ENCODE data around the gene ELK1. TPM values are rescaled to one million over a fixed set of nuclear protein-coding genes. Genes with fewer than 3 reads are reported as not detected.

ELK1 gene
- total RNA-seq, 1 experiment from 2014 or later, result 27.8 TPM

GRCh38 chrX:47613082-47613481 is 37.3 kb downstream of the ELK1 start:
- no peak overlapping the region for H3K4me3 ChIP-seq (ENCODE audit: low read length)
- H4K20me1 ChIP-seq (ENCODE audit: insufficient read depth, low read depth, low read length), result no peaks in the 10 kb centered on the region

GRCh38 chrX:47612418-47612817 is 37.9 kb downstream of the ELK1 start:
- no peak overlapping the region for H3K9ac ChIP-seq (ENCODE audit: low read length)
- H3K36me3 ChIP-seq (ENCODE audit: insufficient read depth, low read length), result no peaks in the 10 kb centered on the region
- H3K4me2 ChIP-seq (ENCODE audit: low read depth, low read length, poor library complexity, severe bottlenecking), result no peak overlapping the region
- H4K20me1 ChIP-seq (ENCODE audit: insufficient read depth, low read depth, low read length), result no peaks in the 10 kb centered on the region
- no peaks in the 10 kb centered on the region for H3K79me2 ChIP-seq (ENCODE audit: low read length)
- no peak overlapping the region for H3K27ac ChIP-seq (ENCODE audit: low read length)
- DNase-seq, result no peak
- no peaks in the 10 kb centered on the region for H3K27me3 ChIP-seq (ENCODE audit: low read length)
- H3K9me3 ChIP-seq (ENCODE audit: low read length), result no peaks in the 10 kb centered on the region
- H3K4me1 ChIP-seq (ENCODE audit: low read length), result no peaks in the 10 kb centered on the region
- H3K4me3 ChIP-seq (ENCODE audit: low read length), result no peak overlapping the region
- no peaks in the 10 kb centered on the region for H3K9me2 ChIP-seq (replicated peaks; ENCODE audit: insufficient read depth, low read length)
- no peak overlapping the region for H2AFZ ChIP-seq (ENCODE audit: low read length)

More at GRCh38 chrX:47613082-47613481, 37.3 kb downstream of the ELK1 start:
- no peaks in the 10 kb centered on the region for H3K79me2 ChIP-seq (ENCODE audit: low read length)
- H3K4me2 ChIP-seq (ENCODE audit: low read depth, low read length, poor library complexity, severe bottlenecking), result no peak overlapping the region
- no peak overlapping the region for H3K27ac ChIP-seq (ENCODE audit: low read length)
- no peaks in the 10 kb centered on the region for H3K4me1 ChIP-seq (ENCODE audit: low read length)
- H3K9me3 ChIP-seq (ENCODE audit: low read length), result no peaks in the 10 kb centered on the region
- no peaks in the 10 kb centered on the region for H3K27me3 ChIP-seq (ENCODE audit: low read length)
- H3K9ac ChIP-seq (ENCODE audit: low read length), result no peak overlapping the region
- H3K36me3 ChIP-seq (ENCODE audit: insufficient read depth, low read length), result no peaks in the 10 kb centered on the region
- H2AFZ ChIP-seq (ENCODE audit: low read length), result no peak overlapping the region
- DNase-seq, result no peak
- H3K9me2 ChIP-seq (replicated peaks; ENCODE audit: insufficient read depth, low read length), result no peaks in the 10 kb centered on the region

DNA sequence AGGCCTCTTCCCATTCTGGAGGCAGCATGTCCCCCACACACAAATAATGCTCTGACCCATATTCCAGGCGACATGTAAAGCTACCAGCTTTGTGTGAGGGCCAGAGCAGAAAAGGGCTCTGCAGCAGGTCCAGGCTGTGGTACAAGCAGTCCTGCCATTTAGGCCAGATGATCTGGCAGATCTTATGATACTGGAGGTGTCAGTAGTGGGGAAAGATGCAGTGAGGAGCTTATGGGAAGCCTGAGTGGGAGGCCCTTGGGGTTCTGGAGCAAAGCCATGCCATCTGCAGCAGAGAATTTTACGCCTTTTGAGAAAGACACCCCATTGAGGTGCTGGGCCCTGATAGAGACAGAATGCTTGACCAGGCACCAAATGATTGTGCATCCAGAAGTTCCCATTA is 38.4 kb downstream of the ELK1 start:
- no peak overlapping the region for H3K9ac ChIP-seq (ENCODE audit: low read length)

DNA sequence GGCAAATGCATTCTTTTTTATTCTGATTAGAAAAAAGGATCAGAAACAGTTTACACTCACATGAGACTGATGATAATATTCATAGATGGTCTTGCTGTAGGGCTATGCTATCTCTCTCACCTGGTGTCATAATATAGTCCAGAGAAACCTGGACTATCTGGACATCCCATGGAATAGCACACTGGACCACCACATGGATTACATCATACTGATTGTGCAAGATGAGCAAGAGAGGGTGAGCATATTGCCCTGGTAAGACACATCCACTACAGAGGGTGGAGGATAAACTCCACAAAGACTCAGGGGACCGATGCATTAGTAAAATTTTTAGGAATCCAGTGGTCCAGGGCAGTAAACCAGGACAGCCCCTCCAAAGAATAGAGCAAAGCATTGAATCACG is 38.9 kb downstream of the ELK1 start:
- Histone ChIP-seq H3K79me2 (ENCODE audit: low read length) (no peaks in the 10 kb centered on the region), H3K9me3 (ENCODE audit: low read length) (no peaks in the 10 kb centered on the region), H3K36me3 (ENCODE audit: insufficient read depth, low read length) (no peaks in the 10 kb centered on the region), H3K9me2 (replicated peaks; ENCODE audit: insufficient read depth, low read length) (no peaks in the 10 kb centered on the region), H4K20me1 (ENCODE audit: insufficient read depth, low read depth, low read length) (no peaks in the 10 kb centered on the region), H3K4me1 (ENCODE audit: low read length) (no peaks in the 10 kb centered on the region), H3K4me3 (ENCODE audit: low read length) (no peak overlapping the region), H3K4me2 (ENCODE audit: low read depth, low read length, poor library complexity, severe bottlenecking) (no peak overlapping the region), H3K27ac (ENCODE audit: low read length) (no peak overlapping the region), H2AFZ (ENCODE audit: low read length) (no peak overlapping the region), H3K9ac (ENCODE audit: low read length) (no peak overlapping the region), H3K27me3 (ENCODE audit: low read length) (no peaks in the 10 kb centered on the region)
- DNase-seq, result no peak

More for the DNA sequence above, 38.4 kb downstream of the ELK1 start:
- no peaks in the 10 kb centered on the region for H3K9me3 ChIP-seq (ENCODE audit: low read length)
- H3K27me3 ChIP-seq (ENCODE audit: low read length), result no peaks in the 10 kb centered on the region
- H2AFZ ChIP-seq (ENCODE audit: low read length), result no peak overlapping the region
- H3K4me1 ChIP-seq (ENCODE audit: low read length), result no peaks in the 10 kb centered on the region
- DNase-seq, result no peak
- H3K4me3 ChIP-seq (ENCODE audit: low read length), result no peak overlapping the region
- no peak overlapping the region for H3K4me2 ChIP-seq (ENCODE audit: low read depth, low read length, poor library complexity, severe bottlenecking)
- no peaks in the 10 kb centered on the region for H3K36me3 ChIP-seq (ENCODE audit: insufficient read depth, low read length)
- H3K9me2 ChIP-seq (replicated peaks; ENCODE audit: insufficient read depth, low read length), result no peaks in the 10 kb centered on the region
- no peaks in the 10 kb centered on the region for H4K20me1 ChIP-seq (ENCODE audit: insufficient read depth, low read depth, low read length)
- H3K27ac ChIP-seq (ENCODE audit: low read length), result no peak overlapping the region
- H3K79me2 ChIP-seq (ENCODE audit: low read length), result no peaks in the 10 kb centered on the region

GRCh38 chrX:47610511-47610910 is 39.9 kb downstream of the ELK1 start:
- no peak for DNase-seq
- no peaks in the 10 kb centered on the region for H3K9me2 ChIP-seq (replicated peaks; ENCODE audit: insufficient read depth, low read length)
- H3K79me2 ChIP-seq (ENCODE audit: low read length), result no peaks in the 10 kb centered on the region
- H3K4me3 ChIP-seq (ENCODE audit: low read length), result no peak overlapping the region
- H3K27ac ChIP-seq (ENCODE audit: low read length), result no peak overlapping the region
- H3K9me3 ChIP-seq (ENCODE audit: low read length), result no peaks in the 10 kb centered on the region
- H3K27me3 ChIP-seq (ENCODE audit: low read length), result no peaks in the 10 kb centered on the region
- H3K4me2 ChIP-seq (ENCODE audit: low read depth, low read length, poor library complexity, severe bottlenecking), result no peak overlapping the region
- H4K20me1 ChIP-seq (ENCODE audit: insufficient read depth, low read depth, low read length), result no peaks in the 10 kb centered on the region
- H2AFZ ChIP-seq (ENCODE audit: low read length), result no peak overlapping the region
- no peak overlapping the region for H3K9ac ChIP-seq (ENCODE audit: low read length)
- no peaks in the 10 kb centered on the region for H3K4me1 ChIP-seq (ENCODE audit: low read length)
- no peaks in the 10 kb centered on the region for H3K36me3 ChIP-seq (ENCODE audit: insufficient read depth, low read length)

DNA sequence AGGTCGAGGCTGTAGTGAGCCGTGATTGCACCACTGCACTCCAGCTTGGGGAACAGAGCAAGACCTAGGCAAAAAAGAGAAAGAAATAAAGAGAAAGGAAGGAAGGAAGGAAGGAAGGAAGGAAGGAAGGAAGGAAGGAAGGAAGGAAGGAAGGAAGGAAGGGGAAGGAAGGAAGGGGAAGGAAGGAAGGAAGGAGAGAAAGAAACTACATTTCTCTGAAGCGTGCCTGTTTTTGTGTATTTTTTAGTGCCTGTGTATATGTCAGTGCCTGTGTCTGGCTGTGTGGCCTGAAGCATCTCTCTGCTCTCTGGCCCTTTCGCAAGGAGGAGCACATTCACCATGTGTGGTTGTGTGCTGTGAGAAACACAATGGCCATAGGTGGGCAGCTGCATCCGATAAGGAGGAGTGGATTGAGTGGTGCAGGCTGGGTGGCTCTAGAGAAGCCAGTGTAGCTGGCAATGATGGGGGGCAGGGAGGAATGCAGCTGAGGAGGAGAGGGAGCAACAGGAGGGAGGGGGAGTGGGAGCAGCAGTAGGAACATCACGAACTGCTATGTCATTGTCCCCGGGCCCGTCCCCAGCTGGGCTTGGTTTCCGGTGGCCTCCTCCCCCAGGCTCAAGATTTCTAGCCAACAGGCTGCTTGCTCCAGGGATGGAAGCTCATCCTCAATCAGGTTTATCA is 42.1 kb downstream of the ELK1 start:
- Histone ChIP-seq H2AFZ (ENCODE audit: low read length) (no peak overlapping the region), H3K79me2 (ENCODE audit: low read length) (no peaks in the 10 kb centered on the region), H3K9ac (ENCODE audit: low read length) (no peak overlapping the region), H3K9me2 (replicated peaks; ENCODE audit: insufficient read depth, low read length) (no peaks in the 10 kb centered on the region), H3K36me3 (ENCODE audit: insufficient read depth, low read length) (no peaks in the 10 kb centered on the region), H3K9me3 (ENCODE audit: low read length) (no peaks in the 10 kb centered on the region), H3K4me3 (ENCODE audit: low read length) (no peak overlapping the region), H3K27ac (ENCODE audit: low read length) (no peak overlapping the region), H3K4me2 (ENCODE audit: low read depth, low read length, poor library complexity, severe bottlenecking) (no peak overlapping the region), H4K20me1 (ENCODE audit: insufficient read depth, low read depth, low read length) (no peaks in the 10 kb centered on the region), H3K4me1 (ENCODE audit: low read length) (no peaks in the 10 kb centered on the region), H3K27me3 (ENCODE audit: low read length) (no peaks in the 10 kb centered on the region)
- no peak for DNase-seq

DNA sequence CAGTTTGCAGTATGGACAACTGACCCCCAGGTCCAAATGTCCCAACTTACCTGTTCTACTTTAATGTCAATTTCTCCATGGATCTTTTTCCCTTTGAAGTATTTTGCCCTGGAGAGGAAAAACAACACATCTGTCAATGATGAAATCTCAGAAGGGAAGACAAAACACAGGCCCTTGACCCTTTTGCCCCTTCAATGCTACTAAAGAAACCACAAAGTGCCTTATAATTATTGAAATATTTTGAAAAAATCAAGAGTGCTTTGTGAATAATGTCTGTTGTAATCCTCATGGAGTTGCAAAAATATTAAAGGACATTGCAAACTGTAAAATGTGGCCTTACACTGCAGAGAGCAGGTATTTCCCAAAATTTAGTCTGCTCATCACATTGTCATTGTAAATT is 43.3 kb downstream of the ELK1 start:
- Histone ChIP-seq H3K27ac (ENCODE audit: low read length) (no peak overlapping the region), H3K4me1 (ENCODE audit: low read length) (no peaks in the 10 kb centered on the region), H3K36me3 (ENCODE audit: insufficient read depth, low read length) (no peaks in the 10 kb centered on the region), H3K4me3 (ENCODE audit: low read length) (no peak overlapping the region), H3K9ac (ENCODE audit: low read length) (no peak overlapping the region), H3K4me2 (ENCODE audit: low read depth, low read length, poor library complexity, severe bottlenecking) (no peak overlapping the region), H3K79me2 (ENCODE audit: low read length) (no peaks in the 10 kb centered on the region), H3K9me2 (replicated peaks; ENCODE audit: insufficient read depth, low read length) (no peaks in the 10 kb centered on the region), H4K20me1 (ENCODE audit: insufficient read depth, low read depth, low read length) (no peaks in the 10 kb centered on the region), H3K9me3 (ENCODE audit: low read length) (no peaks in the 10 kb centered on the region), H2AFZ (ENCODE audit: low read length) (no peak overlapping the region), H3K27me3 (ENCODE audit: low read length) (no peaks in the 10 kb centered on the region)
- DNase-seq, result no peak

DNA sequence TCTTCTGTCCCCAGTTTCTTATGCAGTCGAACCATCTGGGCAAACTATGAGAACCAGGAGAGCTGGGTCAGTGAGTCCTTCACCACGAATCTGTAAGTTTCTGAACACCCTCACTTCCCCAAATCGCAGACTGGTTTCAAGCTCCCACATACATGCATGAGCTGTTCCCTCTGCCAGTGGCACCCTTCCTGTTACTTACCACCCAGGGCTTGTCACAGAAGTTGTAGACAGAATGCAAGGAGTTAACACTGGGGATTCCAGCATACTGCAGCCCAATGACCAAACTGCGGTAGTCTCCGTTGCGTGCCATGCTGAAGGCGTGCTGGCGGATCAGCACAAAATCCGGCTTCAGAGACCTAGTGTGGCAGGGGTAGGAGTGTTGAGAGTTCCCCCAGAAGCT is 45.3 kb downstream of the ELK1 start:
- Histone ChIP-seq H3K4me2 (ENCODE audit: low read depth, low read length, poor library complexity, severe bottlenecking) (no peak overlapping the region), H3K27ac (ENCODE audit: low read length) (no peak overlapping the region), H3K9me3 (ENCODE audit: low read length) (no peaks in the 10 kb centered on the region), H2AFZ (ENCODE audit: low read length) (no peak overlapping the region), H3K4me3 (ENCODE audit: low read length) (no peak overlapping the region), H4K20me1 (ENCODE audit: insufficient read depth, low read depth, low read length) (no peaks in the 10 kb centered on the region), H3K9me2 (replicated peaks; ENCODE audit: insufficient read depth, low read length) (no peaks in the 10 kb centered on the region), H3K27me3 (ENCODE audit: low read length) (no peaks in the 10 kb centered on the region), H3K4me1 (ENCODE audit: low read length) (no peaks in the 10 kb centered on the region), H3K79me2 (ENCODE audit: low read length) (no peaks in the 10 kb centered on the region), H3K9ac (ENCODE audit: low read length) (no peak overlapping the region), H3K36me3 (ENCODE audit: insufficient read depth, low read length) (no peaks in the 10 kb centered on the region)
- no peak for DNase-seq
